Naive thymus-derived CD8-positive, alpha-beta T cell (primary cell): ENCODE data around the gene TCAP. TPM values are rescaled to one million over a fixed set of nuclear protein-coding genes. Genes with fewer than 3 reads are reported as not detected.

Experiments
- ATAC-seq, 2 donors: fragments of 150-1000 bp; cut with Tn5 transposase in 1 of 2; sonication (Bioruptor Pico), chemical (Tn5 transposase) in 1 of 2; 1 replicate in 1 of 2; 2 replicates in 1 of 2; pipeline ENCODE4 v1.10.0; 2021; ENCODE audit warnings: mild to moderate bottlenecking in 2 of 2, moderate library complexity in 2 of 2
- POLR2A ChIA-PET: fragments of 350-600 bp; sonication (Branson Sonifier 250); formaldehyde crosslinking; loops from one replicate; lab custom pipeline; 2021; ENCODE audit warnings: antibody characterized with exemption; lab: Charles Lee
- DNase-seq, 10 donors: peaks; one replicate each; pipeline versions ENCODE4 v3.0.0 to v3.0.0-alpha.2; 2020 to 2022
- H3K27ac Mint-ChIP-seq, 10 donors: one replicate each; pipeline ENCODE4 v1.8.0; 2020 to 2022; ENCODE audit warnings: mild to moderate bottlenecking in 10 of 10, mixed read lengths in 10 of 10, moderate library complexity in 4 of 10, inconsistent platforms in 1 of 10
- H3K27me3 Mint-ChIP-seq, 5 donors: one replicate each; pipeline ENCODE4 v1.8.0; 2021 to 2022; ENCODE audit warnings: mixed read lengths in 5 of 5
- H3K36me3 Mint-ChIP-seq, 3 donors: one replicate each; pipeline ENCODE4 v1.8.0; 2020 to 2022; ENCODE audit warnings: mixed read lengths in 3 of 3, mild to moderate bottlenecking in 2 of 3, inconsistent platforms in 1 of 3
- H3K4me1 Mint-ChIP-seq, 4 donors: one replicate each; pipeline ENCODE4 v1.8.0; 2021 to 2022; ENCODE audit warnings: mixed read lengths in 4 of 4
- H3K4me3 Mint-ChIP-seq, 10 donors: one replicate each; pipeline ENCODE4 v1.8.0; 2020 to 2022; ENCODE audit warnings: mild to moderate bottlenecking in 10 of 10, mixed read lengths in 10 of 10, moderate library complexity in 6 of 10, inconsistent platforms in 1 of 10
- H3K9me3 Mint-ChIP-seq, 9 donors: one replicate each; pipeline ENCODE4 v1.8.0; 2020 to 2022; ENCODE audit warnings: mixed read lengths in 9 of 9, mild to moderate bottlenecking in 3 of 9, inconsistent platforms in 1 of 9, moderate library complexity in 1 of 9
- polyA plus RNA-seq, 3 donors: library from polyadenylated mRNA; unstranded; fragments of 300-500 nt; fragmentation: Illumina TruSeq; gene quantifications; one replicate each; pipeline ENCODE4 v1.2.3, GENCODE V29; 2021
- total RNA-seq, 8 experiments: library from RNA in 2 of 8; stranded (reverse) in 2 of 8; gene quantifications; one replicate each; pipeline ENCODE4 v1.2.3 and lab custom pipeline; 2021 to 2026

TCAP gene
- total and polyA plus RNA-seq, 5 experiments from 2014 or later: 0.11 to 10.3 (median 8.5) TPM; not detected in 2

DNA sequence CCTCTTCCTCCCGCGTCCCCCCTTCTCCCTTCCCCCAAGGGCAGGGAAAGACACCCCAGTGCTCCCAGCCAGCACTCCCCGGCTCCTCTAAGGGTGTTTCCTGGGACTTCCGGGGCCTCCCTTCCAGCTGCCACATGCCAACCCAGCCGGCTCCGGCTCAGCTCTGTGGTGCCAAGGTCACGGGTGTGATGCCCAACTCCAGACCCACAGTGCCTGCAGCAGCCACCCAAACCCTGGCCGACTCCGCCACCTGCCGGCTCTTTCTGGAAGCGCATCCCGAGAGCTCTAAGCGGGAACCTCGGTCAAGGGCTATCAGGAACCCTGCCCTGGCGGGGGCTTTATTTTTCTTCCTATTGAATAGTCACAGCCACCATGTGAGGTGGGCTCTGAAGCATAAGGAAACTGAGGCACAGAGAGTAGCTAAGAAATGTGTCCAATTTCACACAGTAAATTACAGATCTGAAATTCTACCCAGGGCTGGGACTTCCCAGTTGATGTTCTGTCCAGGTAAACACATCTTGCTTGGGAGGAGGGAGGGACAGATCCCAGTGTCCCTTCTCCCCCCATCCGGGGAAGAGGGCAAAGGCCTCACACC lies 41.7 kb upstream of the TCAP start:
- H3K4me1 Mint-ChIP-seq: peaks cover 15 to 39% (median 29%) of the 10 kb centered on the region in 4 donors
- peaks cover 11 to 36% (median 23%) of the 10 kb centered on the region in 5 donors for H3K27me3 Mint-ChIP-seq
- POLR2A ChIA-PET: interaction anchor here (0.6 to 7.1 kb wide), 10 partner anchors 10 to 357 kb away, joined by 3 to 55 read pairs (median 6); partner anchors contain the start of genes MIEN1, PGAP3 and PSMD3
- peak overlapping the region in 2 of 10 donors; percentile 17 to 78 for H3K27ac Mint-ChIP-seq
- DNase-seq: peak; percentile 69 to 90 (median 82)
- peaks cover 0 to 4% (median 0%) of the 10 kb centered on the region in 3 donors for H3K36me3 Mint-ChIP-seq
- H3K9me3 Mint-ChIP-seq: no peaks in the 10 kb centered on the region
- ATAC-seq: peak; percentile 70 to 72
- H3K4me3 Mint-ChIP-seq: peak overlapping the region in 3 of 10 donors; percentile 22 to 50 (median 24)

DNA sequence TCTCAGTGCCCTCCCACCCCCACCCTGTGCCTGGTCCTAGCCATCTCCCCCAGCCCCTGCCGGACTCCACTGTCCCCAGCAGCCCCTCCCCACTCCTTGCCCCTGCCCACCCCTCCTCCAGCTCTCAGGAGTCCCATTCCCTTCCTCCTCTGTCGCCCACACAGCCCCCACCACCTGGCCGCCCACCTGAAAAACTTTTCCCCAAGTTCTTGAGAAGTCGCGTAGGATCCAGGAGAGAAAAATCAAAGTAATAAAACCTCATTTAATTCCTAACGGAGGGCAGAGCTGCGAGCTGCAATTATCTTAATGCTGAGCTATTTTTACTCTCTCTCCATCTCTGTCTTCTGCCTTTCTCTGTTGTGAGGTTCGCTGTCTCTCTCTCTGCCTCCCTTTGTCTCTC lies 40.8 kb upstream of the TCAP start:
- H3K27me3 Mint-ChIP-seq: peaks cover 13 to 40% (median 27%) of the 10 kb centered on the region in 5 donors
- DNase-seq: no peak
- H3K4me1 Mint-ChIP-seq: peaks cover 15 to 37% (median 28%) of the 10 kb centered on the region in 4 donors
- H3K27ac Mint-ChIP-seq: no peak overlapping the region
- no peaks in the 10 kb centered on the region for H3K9me3 Mint-ChIP-seq
- H3K4me3 Mint-ChIP-seq: peak overlapping the region in 1 of 10 donors; percentile 8
- peaks cover 0 to 4% (median 0%) of the 10 kb centered on the region in 3 donors for H3K36me3 Mint-ChIP-seq
- ATAC-seq: no peak
- POLR2A ChIA-PET: interaction anchor here (0.6 to 1.4 kb wide), 4 partner anchors 64 to 206 kb away, joined by 3 to 5 read pairs (median 3); partner anchors contain the start of genes MIEN1 and PGAP3

DNA sequence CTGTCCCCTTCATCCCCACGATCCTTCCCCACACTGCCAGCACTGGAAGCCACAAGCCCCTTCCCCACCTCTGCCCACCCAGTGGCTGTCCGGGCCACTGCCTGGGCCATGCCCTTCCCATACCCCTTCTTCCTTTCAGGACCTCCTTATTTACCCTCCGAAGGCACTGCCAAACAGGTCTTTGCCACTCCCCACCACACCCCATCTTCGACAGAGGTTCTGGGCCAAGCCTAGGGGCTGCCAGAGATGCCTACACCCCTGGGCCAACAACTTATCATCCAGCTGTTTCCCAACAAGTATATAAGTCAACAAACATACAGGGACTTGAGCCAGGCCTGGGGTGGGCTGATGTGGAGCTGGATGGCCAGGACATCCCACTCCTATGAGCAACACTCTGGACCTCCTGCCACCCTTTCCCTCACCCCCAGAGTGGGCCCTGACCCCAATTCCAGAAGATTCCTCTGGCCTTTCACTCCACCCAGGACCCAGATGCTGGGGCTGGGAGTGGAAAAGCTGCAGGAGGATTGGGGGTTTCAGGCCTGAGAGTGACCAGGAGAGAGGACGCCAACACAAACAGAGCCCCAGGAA lies 39.9 kb upstream of the TCAP start:
- Mint-ChIP-seq H3K4me3 (peak overlapping the region in 3 of 10 donors; percentile 39 to 72 (median 44)), H3K36me3 (peaks cover 0 to 4% (median 0%) of the 10 kb centered on the region in 3 donors)
- POLR2A ChIA-PET: interaction anchor here (0.6 to 1.5 kb wide), 4 partner anchors 17 to 128 kb away, joined by 3 to 4 read pairs (median 3); partner anchors contain the start of gene MIEN1

DNA sequence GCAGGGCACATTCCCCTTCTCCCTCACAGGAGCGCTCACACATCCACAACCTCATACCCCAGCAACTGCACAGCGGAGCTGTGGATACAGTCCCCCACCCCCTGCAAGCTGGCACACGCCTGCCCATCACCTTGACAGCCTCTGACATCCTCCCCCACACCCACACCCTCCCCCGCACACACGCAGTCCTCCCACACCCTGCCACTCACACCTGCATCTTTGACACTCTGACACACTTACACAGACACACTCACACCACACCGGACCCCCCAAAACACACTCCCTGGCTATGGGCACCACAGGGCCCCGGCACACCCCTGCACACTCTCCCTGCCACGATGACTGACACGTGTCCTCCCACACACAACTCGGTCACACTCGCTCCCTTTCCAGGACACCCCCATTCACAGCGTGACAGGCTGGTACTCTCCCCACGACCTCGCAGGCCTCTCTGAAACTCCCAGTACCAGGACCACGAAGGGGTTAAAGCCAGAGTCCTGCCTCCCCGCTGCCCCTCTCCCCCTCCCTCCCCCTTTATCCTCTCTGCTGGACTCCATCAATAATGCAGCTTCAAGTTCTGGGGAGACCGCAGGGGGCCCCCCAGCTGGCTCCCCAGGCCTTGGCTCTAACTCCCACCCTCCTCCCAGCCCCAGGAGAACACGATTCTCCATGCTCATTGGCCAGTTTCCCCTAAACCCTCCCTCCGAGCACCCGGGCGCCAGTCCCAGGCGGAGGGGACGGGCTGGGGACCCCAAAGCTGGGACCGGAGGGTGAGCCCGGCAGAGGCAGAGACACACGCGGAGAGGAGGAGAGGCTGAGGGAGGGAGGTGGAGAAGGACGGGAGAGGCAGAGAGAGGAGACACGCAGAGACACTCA lies 38.7 kb upstream of the TCAP start, which contains the start of gene PPP1R1B:
TSS of gene PPP1R1B (plus strand) at position 782 of the 876 bp plus-strand sequence. CDS start 441 bp downstream, outside the sequence.
- Mint-ChIP-seq H3K4me3 (peak within 1 kb of the TSS; percentile 57 to 82 (median 66)), H3K27me3 (peaks cover 16 to 49% (median 32%) of the 10 kb centered on the region in 5 donors), H3K4me1 (peaks cover 18 to 43% (median 33%) of the 10 kb centered on the region in 4 donors), H3K36me3 (peaks cover 0 to 4% (median 0%) of the 10 kb centered on the region in 3 donors), H3K27ac (peak within 1 kb of the TSS in 1 of 10 donors; percentile 38), H3K9me3 (no peaks in the 10 kb centered on the region)
- DNase-seq: peak in 1 of 10 donors; percentile 63
- POLR2A ChIA-PET: interaction anchor here (0.6 to 2.3 kb wide), 7 partner anchors 8 to 127 kb away, joined by 3 to 5 read pairs (median 4); no protein-coding TSS in a partner anchor
- peak; percentile 15 to 19 for ATAC-seq

More for the DNA sequence above, 39.9 kb upstream of the TCAP start:
- H3K27ac Mint-ChIP-seq: no peak overlapping the region
- no peaks in the 10 kb centered on the region for H3K9me3 Mint-ChIP-seq
- ATAC-seq (no peak), DNase-seq (no peak)
- H3K27me3 Mint-ChIP-seq: peaks cover 13 to 40% (median 27%) of the 10 kb centered on the region in 5 donors
- H3K4me1 Mint-ChIP-seq: peaks cover 15 to 37% (median 28%) of the 10 kb centered on the region in 4 donors

- POLR2A ChIA-PET: interaction anchor here (0.6 to 2.3 kb wide), 6 partner anchors 9 to 54 kb away, joined by 3 to 5 read pairs (median 4); no protein-coding TSS in a partner anchor
- Mint-ChIP-seq H3K27me3 (peaks cover 16 to 57% (median 37%) of the 10 kb centered on the region in 5 donors), H3K4me3 (peak overlapping the region; percentile 28 to 82 (median 64)), H3K36me3 (peaks cover 0 to 4% (median 0%) of the 10 kb centered on the region in 3 donors), H3K4me1 (peaks cover 18 to 44% (median 31%) of the 10 kb centered on the region in 4 donors), H3K9me3 (no peaks in the 10 kb centered on the region), H3K27ac (no peak overlapping the region)
- DNase-seq (no peak), ATAC-seq (peak; percentile 30 to 37)
Observed at GRCh38 chr17:39627047-39627711, 38.0 kb upstream of the TCAP start.

DNA sequence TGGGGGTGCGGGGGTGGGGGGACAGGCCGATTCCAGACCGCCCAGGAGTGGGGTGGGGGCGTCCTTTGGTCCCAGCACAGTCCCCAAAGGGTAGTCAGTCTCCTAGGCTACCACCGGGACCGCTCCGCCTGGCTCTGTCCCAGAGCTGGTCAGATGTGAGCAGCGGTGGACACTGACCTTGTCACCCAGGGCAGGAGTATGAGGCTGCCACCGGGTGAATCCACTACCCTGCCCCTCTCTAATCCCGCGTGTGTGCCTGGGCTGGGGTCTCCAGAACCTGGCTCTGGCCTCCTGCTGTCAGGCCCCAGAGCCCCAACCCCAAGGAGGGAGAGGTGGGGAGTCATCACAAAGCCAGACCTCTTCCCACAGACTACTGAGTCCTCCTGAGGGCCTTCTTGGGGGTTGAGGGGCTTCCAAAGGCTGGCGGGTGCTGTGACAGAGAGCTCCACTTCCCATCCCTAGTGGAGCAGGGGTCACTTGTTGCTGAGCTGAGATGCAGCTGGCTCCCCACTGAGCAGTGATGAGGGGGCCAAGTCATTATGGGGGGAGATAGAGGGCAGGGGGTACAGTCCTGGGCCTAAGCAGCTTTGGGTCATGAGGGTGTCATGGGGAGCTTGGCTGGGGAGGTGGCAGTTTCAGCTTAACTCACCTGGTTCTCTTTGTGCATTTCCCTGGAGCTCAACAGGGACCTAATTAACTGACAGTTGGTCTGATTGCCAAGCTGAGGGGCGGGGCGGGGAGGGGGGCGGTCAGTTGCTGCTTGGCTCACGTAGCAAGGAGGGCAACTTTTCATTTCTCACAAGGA lies 37.2 kb upstream of the TCAP start:
- H3K36me3 Mint-ChIP-seq: peaks cover 0 to 4% (median 0%) of the 10 kb centered on the region in 3 donors
- no peak for ATAC-seq
- peaks cover 14 to 42% (median 28%) of the 10 kb centered on the region in 4 donors for H3K4me1 Mint-ChIP-seq
- H3K27me3 Mint-ChIP-seq: peaks cover 16 to 57% (median 37%) of the 10 kb centered on the region in 5 donors
- H3K4me3 Mint-ChIP-seq: peak overlapping the region in 6 of 10 donors; percentile 11 to 55 (median 30)
- no peak for DNase-seq
- H3K9me3 Mint-ChIP-seq: no peaks in the 10 kb centered on the region
- POLR2A ChIA-PET: interaction anchor here (1.0 to 2.3 kb wide), 4 partner anchors 10 to 51 kb away, joined by 3 to 5 read pairs (median 4); no protein-coding TSS in a partner anchor
- no peak overlapping the region for H3K27ac Mint-ChIP-seq

DNA sequence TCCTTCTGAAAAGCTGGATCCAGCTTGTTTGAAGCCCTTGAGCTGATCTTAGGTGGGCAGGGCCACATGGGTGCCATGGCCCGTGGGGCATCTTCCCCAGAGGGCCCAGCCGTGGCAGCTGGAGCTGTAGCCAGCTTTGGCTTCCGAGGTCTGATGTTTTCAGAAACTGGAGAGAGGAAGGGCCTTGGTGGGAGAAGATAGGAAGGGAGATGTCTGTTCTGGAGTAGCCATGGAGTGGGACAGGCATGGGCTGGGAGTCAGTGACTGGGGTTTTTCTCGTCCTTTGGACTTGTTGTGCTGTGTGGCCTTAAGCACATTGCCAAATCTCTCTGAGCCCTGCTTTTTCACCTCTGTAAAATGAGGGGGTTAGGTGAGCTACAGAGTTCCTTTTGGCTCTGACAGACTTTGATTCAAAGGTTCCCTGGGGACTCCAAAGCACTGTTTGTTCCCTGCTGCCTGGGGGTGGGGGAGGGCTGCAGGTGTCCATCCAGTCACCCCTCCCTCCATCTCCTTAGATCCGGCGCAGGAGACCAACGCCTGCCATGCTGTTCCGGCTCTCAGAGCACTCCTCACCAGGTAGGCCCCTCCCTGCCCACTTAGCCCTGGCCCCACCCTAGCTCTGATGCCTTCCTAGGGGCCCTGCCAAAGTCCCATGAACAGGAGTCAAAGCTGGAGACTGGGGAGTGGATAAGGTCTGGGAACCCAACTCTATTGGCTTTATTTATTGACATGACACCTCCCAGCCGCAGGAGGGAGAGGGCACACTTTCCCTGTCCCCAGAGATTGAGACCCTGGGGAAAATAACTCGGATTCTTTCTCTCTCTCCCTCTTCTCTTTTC lies 36.3 kb upstream of the TCAP start:
- no peak for ATAC-seq
- Mint-ChIP-seq H3K4me3 (no peak overlapping the region), H3K36me3 (peaks cover 0 to 4% (median 0%) of the 10 kb centered on the region in 3 donors), H3K27ac (no peak overlapping the region), H3K4me1 (peaks cover 9 to 40% (median 22%) of the 10 kb centered on the region in 4 donors), H3K9me3 (no peaks in the 10 kb centered on the region), H3K27me3 (peaks cover 16 to 57% (median 37%) of the 10 kb centered on the region in 5 donors)
- POLR2A ChIA-PET: interaction anchor here (1.5 to 2.3 kb wide), 2 partner anchors 9 to 42 kb away, joined by 3 to 5 read pairs; no protein-coding TSS in a partner anchor
- DNase-seq: no peak

- DNase-seq: no peak
- Mint-ChIP-seq H3K27ac (no peak overlapping the region), H3K4me1 (peaks cover 13 to 44% (median 23%) of the 10 kb centered on the region in 4 donors), H3K9me3 (no peaks in the 10 kb centered on the region), H3K36me3 (peaks cover 0 to 4% (median 0%) of the 10 kb centered on the region in 3 donors), H3K4me3 (no peak overlapping the region), H3K27me3 (peaks cover 16 to 55% (median 35%) of the 10 kb centered on the region in 5 donors)
- POLR2A ChIA-PET: no interaction called here
- no peak for ATAC-seq
Observed at GRCh38 chr17:39629494-39629880, 35.7 kb upstream of the TCAP start.

GRCh38 chr17:39629898-39630297 lies 35.3 kb upstream of the TCAP start:
- Mint-ChIP-seq H3K4me1 (peaks cover 13 to 42% (median 24%) of the 10 kb centered on the region in 4 donors), H3K4me3 (no peak overlapping the region), H3K27ac (no peak overlapping the region), H3K36me3 (peaks cover 0 to 4% (median 0%) of the 10 kb centered on the region in 3 donors), H3K9me3 (no peaks in the 10 kb centered on the region), H3K27me3 (peaks cover 16 to 51% (median 31%) of the 10 kb centered on the region in 5 donors)
- POLR2A ChIA-PET: no interaction called here
- ATAC-seq (no peak), DNase-seq (no peak)

- POLR2A ChIA-PET: no interaction called here
- Mint-ChIP-seq H3K9me3 (no peaks in the 10 kb centered on the region), H3K27ac (peak overlapping the region in 2 of 10 donors; percentile 3 to 21), H3K27me3 (peaks cover 6 to 36% (median 20%) of the 10 kb centered on the region in 5 donors), H3K4me1 (peaks cover 9 to 38% (median 30%) of the 10 kb centered on the region in 4 donors), H3K36me3 (no peaks in the 10 kb centered on the region), H3K4me3 (peak overlapping the region in 1 of 10 donors; percentile 11)
- DNase-seq (no peak), ATAC-seq (no peak)
Observed at GRCh38 chr17:39631403-39631802, 33.7 kb upstream of the TCAP start.
